MM.1S (cell line): ENCODE data around the gene NUDT5.

Source experiments
- DNase-seq: peaks from one replicate; pipeline ENCODE4 v3.0.0-alpha.2; 2015
- H2AFZ ChIP-seq: fragments of 300-600 bp; sonication (generic); 2 replicates; pipeline ENCODE4 v1.6.0; 2016; ENCODE audit warnings: antibody characterized with exemption, low read length
- H3F3A ChIP-seq: fragments of 300-600 bp; sonication (generic); 2 replicates; pipeline ENCODE4 v1.6.1; 2016; ENCODE audit warnings: mild to moderate bottlenecking, antibody characterized with exemption, low read length, moderate library complexity, mixed read lengths; ENCODE audit not compliant: insufficient read depth
- H3K27ac ChIP-seq: fragments of 300-600 bp; sonication (generic); 2 replicates; pipeline ENCODE4 v1.5.1; 2016; ENCODE audit warnings: mild to moderate bottlenecking, low read length
- H3K27me3 ChIP-seq: fragments of 300-600 bp; sonication (generic); replicated peaks from 2 replicates; pipeline ENCODE4 v1.6.0; 2016; ENCODE audit warnings: low read length; ENCODE audit not compliant: insufficient read depth
- H3K36me3 ChIP-seq: fragments of 300-600 bp; sonication (generic); replicated peaks from 2 replicates; pipeline ENCODE4 v1.6.1; 2016; ENCODE audit warnings: mild to moderate bottlenecking, low read length, mixed read lengths; ENCODE audit not compliant: insufficient read depth
- H3K4me1 ChIP-seq: fragments of 300-600 bp; sonication (generic); 2 replicates; pipeline ENCODE4 v1.6.1; 2016; ENCODE audit warnings: low read length, mixed read lengths
- H3K4me2 ChIP-seq: fragments of 300-600 bp; sonication (generic); 2 replicates; pipeline ENCODE4 v1.6.0; 2016; ENCODE audit warnings: low read depth, low read length
- H3K4me3 ChIP-seq: fragments of 300-600 bp; sonication (generic); 2 replicates; pipeline ENCODE4 v1.5.1; 2016; ENCODE audit warnings: low read length, mixed read lengths
- H3K79me2 ChIP-seq: fragments of 300-600 bp; sonication (generic); 2 replicates; pipeline ENCODE4 v1.6.1; 2016; ENCODE audit warnings: mixed run types, low read length, mixed read lengths
- H3K9ac ChIP-seq: fragments of 300-600 bp; sonication (generic); 2 replicates; pipeline ENCODE4 v1.6.1; 2016; ENCODE audit warnings: low read length, mixed read lengths
- H3K9me2 ChIP-seq: fragments of 300-600 bp; sonication (generic); replicated peaks from 2 replicates; pipeline ENCODE4 v1.6.1; 2016; ENCODE audit warnings: mild to moderate bottlenecking, low read length, mixed read lengths; ENCODE audit not compliant: insufficient read depth
- H3K9me3 ChIP-seq: fragments of 300-600 bp; sonication (generic); replicated peaks from 2 replicates; pipeline ENCODE4 v1.6.1; 2016; ENCODE audit warnings: mild to moderate bottlenecking, low read length, mixed read lengths; ENCODE audit not compliant: insufficient read depth
- H4K20me1 ChIP-seq: fragments of 300-600 bp; sonication (generic); 2 replicates; pipeline ENCODE4 v1.6.1; 2016; ENCODE audit warnings: mild to moderate bottlenecking, low read length, moderate library complexity, mixed read lengths; ENCODE audit not compliant: insufficient read depth
- EZH2 ChIP-seq: fragments of 300-600 bp; sonication (generic); optimal IDR thresholded peaks from 2 replicates; pipeline ENCODE3; 2017; ENCODE audit warnings: low read depth, mild to moderate bottlenecking, antibody characterized with exemption, low read length, mixed read lengths
- EZH2phosphoT487 ChIP-seq: fragments of 300-600 bp; sonication (generic); IDR thresholded peaks from 2 replicates; pipeline ENCODE4 v1.6.1; 2018; ENCODE audit warnings: antibody characterized with exemption, low read length
- TF ChIP-seq, protein P1 (sequence below): fragments of 300-600 bp; sonication (generic); IDR thresholded peaks from 2 replicates; pipeline ENCODE4 v1.5.1; 2016; ENCODE audit warnings: antibody characterized with exemption, low read length, mixed read lengths

Gene NUDT5

GRCh38 chr10:12225444-12225843 lies 29.8 kb upstream of the NUDT5 start:
- no peak overlapping the region for H2AFZ ChIP-seq
- no peaks in the 10 kb centered on the region for H3F3A ChIP-seq
- H3K79me2 ChIP-seq = peaks cover 13% of the 10 kb centered on the region
- no peaks in the 10 kb centered on the region; the same call in 1 of the 2 replicates for H3K36me3 ChIP-seq
- H3K4me1 ChIP-seq = no peaks in the 10 kb centered on the region
- H3K9me2 ChIP-seq = no peaks in the 10 kb centered on the region
- H3K27ac ChIP-seq = no peak overlapping the region
- H3K4me3 ChIP-seq = no peak overlapping the region
- no peaks in the 10 kb centered on the region for H3K9me3 ChIP-seq
- H3K9ac ChIP-seq = no peak overlapping the region
- H3K4me2 ChIP-seq = no peak overlapping the region
- TF ChIP-seq EZH2 (no peak), EZH2phosphoT487 (no peak)
- TF ChIP-seq, protein P1, sequence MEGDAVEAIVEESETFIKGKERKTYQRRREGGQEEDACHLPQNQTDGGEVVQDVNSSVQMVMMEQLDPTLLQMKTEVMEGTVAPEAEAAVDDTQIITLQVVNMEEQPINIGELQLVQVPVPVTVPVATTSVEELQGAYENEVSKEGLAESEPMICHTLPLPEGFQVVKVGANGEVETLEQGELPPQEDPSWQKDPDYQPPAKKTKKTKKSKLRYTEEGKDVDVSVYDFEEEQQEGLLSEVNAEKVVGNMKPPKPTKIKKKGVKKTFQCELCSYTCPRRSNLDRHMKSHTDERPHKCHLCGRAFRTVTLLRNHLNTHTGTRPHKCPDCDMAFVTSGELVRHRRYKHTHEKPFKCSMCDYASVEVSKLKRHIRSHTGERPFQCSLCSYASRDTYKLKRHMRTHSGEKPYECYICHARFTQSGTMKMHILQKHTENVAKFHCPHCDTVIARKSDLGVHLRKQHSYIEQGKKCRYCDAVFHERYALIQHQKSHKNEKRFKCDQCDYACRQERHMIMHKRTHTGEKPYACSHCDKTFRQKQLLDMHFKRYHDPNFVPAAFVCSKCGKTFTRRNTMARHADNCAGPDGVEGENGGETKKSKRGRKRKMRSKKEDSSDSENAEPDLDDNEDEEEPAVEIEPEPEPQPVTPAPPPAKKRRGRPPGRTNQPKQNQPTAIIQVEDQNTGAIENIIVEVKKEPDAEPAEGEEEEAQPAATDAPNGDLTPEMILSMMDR = no peak
- no peaks in the 10 kb centered on the region for H4K20me1 ChIP-seq
- no peaks in the 10 kb centered on the region for H3K27me3 ChIP-seq
- no peak for DNase-seq

DNA sequence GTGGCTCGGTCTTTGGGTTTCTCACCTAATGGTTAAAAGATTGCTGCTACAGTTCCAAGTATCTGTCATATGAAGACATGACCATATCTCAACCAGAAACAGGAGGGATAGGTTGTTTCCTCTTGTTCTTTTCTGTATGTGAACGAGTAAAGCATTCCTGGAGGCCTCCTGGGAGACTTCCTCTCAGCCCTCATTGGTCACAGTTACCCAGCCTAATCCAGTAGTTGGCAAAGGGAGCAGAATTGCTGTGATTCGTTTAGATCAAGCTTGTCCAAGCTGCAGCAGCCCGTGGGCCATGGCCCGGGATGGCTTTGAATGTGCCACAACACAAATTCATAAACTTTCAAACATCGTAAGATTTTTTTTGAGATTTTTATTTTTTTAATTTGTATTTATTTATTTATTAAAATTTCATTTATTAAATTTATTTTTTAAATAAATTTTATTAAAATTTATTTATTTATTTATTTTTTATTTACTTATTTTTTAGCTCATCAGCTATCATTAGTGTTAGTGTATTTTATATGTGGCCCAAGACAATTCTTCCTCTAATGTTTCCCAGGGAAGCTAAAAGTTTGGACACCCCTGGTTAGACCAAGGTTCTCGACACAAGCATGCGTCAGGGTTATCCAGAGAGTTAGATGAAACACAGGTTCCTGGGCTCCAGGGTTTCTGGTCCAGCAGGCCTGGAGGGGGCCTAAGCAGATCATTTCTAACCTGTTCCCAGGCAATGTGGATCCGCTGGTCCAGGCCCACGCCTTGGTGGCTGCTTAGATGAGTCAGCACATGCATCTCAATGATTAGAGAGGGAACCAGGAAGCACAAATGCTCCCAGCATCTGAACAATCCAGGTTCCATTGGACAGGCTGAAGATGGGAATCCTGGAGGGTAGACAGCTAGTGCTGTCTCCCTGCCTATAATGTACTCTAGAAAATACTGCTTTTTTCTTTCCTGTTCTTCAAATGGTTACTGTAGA lies 25.9 kb upstream of the NUDT5 start:
- H2AFZ ChIP-seq = no peak overlapping the region
- DNase-seq = no peak
- H4K20me1 ChIP-seq = no peaks in the 10 kb centered on the region
- no peaks in the 10 kb centered on the region for H3K27me3 ChIP-seq
- no peaks in the 10 kb centered on the region; the same call in 1 of the 2 replicates for H3K36me3 ChIP-seq
- no peak overlapping the region for H3K9ac ChIP-seq
- H3K79me2 ChIP-seq = peaks cover 34% of the 10 kb centered on the region
- H3F3A ChIP-seq = no peaks in the 10 kb centered on the region
- no peak overlapping the region for H3K27ac ChIP-seq
- no peaks in the 10 kb centered on the region for H3K9me3 ChIP-seq
- H3K4me2 ChIP-seq = no peak overlapping the region
- no peaks in the 10 kb centered on the region for H3K4me1 ChIP-seq
- H3K4me3 ChIP-seq = no peak overlapping the region
- no peak for TF ChIP-seq EZH2phosphoT487
- H3K9me2 ChIP-seq = no peaks in the 10 kb centered on the region

- H4K20me1 ChIP-seq = no peaks in the 10 kb centered on the region
- no peak overlapping the region for H3K27ac ChIP-seq
- no peak overlapping the region for H3K9ac ChIP-seq
- H3K4me1 ChIP-seq = 0 out of 2 replicates have a peak, but pooled peaks cover 7% of the 10 kb centered on the region
- no peak overlapping the region for H3K4me2 ChIP-seq
- no peaks in the 10 kb centered on the region for H3K27me3 ChIP-seq
- TF ChIP-seq EZH2phosphoT487 = no peak
- TF ChIP-seq, protein P1 = no peak
- no peak for TF ChIP-seq EZH2
- peaks cover 52% of the 10 kb centered on the region for H3K79me2 ChIP-seq
- no peak overlapping the region for H2AFZ ChIP-seq
- DNase-seq = no peak
- no peaks in the 10 kb centered on the region for H3K9me3 ChIP-seq
- H3K4me3 ChIP-seq = no peak overlapping the region
- peaks cover 5% of the 10 kb centered on the region; the same call in 1 of the 2 replicates for H3K36me3 ChIP-seq
- H3F3A ChIP-seq = no peaks in the 10 kb centered on the region; the same call in none of the 2 replicates
- H3K9me2 ChIP-seq = no peaks in the 10 kb centered on the region
Measured at GRCh38 chr10:12218991-12219390, 23.3 kb upstream of the NUDT5 start.
